GM21529 (cell line): ENCODE results near the gene ASB10.

ENCODE experiments used
- ATAC-seq: cut with Tn5 transposase; IDR thresholded peaks from one replicate; pipeline ENCODE4 v1.9.1; 2021; ENCODE audit not compliant: unreplicated experiment

Gene ASB10

DNA sequence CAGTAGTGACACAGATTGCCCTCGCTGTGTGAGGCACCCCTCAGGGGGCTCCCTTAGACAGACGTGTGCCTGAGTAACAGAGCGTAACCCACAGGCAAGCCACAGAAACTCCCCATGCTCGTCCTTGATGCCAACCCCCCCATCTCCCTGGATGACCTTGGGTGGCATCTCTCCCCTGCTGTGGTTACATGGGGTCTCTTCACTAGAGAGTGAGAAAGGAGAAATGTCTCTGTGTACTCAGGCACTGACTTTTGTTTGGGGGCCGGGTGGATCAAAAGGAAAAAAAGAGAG, 1.1 kb upstream of the ASB10 start:
- ATAC-seq = peak; percentile 49

DNA sequence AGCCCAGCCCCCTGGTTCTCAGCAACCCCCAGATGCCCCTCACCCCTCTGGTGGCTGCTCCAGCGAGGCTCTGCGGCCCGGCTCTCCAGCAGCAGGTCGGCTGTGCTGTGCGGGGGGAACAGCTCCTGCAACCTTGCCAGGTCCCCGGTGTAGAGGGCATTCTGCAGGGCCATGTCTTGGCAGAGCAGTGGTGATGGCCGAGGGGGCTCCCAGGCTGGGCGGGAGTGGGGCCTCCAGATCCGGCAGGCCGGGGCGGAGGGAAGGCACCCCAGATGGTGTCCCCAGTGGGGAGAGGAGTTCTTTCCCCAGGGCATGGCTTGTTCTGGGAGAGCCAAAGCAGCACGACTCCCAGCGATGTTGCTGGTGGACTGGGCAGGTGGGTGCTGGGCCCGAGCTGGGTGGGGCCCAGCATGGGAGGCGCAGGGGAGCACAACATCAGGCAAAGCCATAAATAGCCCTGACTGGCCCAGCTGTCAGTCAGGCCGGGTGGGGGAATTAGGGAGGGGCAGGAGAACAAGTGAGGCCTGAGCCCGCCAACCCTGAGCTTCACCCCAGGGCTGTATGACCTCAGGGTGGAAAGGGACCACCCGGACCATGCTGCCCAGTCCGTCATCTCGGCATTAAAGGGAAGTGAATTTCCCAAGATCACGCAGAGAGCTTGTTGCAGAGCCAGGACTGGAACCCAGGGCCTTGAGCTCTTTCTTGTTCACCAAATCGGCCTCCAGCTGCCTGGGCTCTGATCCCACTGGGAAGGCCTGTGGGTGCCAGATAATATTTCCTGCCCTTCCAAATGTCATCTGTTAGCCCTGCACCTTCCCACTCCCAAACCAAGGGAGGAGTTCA, 580 bp upstream of the ASB10 start:
- ATAC-seq = no peak

DNA sequence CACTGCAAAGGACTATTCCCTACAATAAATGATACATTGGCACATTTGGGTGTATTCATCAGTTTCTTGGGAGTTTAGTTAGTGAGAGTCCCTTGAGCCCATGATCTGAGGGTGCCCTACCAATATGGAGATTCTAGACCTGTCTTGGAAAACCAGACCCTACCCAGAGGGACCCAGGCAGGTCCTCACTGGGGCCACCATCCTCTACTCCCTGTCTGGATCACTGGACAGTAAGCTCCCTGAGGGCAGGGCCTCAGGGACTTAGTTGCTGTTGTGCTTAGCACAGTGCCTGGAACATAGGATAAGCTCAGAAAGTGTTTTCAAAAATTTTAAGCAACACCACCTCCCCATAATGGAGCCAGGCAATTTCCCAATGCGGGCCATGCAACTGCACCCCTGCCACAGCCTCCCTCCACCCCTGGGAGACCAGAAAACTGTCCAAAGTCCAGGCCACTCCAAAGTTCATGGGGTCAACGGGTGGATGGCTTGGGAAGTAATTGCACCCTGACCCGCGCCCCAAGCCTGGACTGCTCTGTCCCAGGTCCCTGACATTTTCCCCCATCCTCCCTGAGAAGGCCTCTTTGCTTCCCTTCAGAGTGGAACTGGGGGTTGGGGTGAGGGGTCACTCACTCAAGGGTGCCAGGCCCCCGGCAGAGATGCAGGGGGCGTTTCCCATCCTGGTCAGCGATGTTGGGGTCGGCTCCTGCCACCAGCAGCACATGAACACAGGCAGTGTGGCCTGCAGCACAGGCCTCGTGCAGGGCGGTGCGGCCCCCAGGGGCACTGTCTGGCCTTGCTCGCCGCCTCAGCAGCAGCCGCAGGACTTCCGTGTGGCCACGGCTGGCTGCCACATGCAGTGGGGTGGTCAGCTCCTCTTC, 1.0 kb downstream of the ASB10 start:
- no peak for ATAC-seq

DNA sequence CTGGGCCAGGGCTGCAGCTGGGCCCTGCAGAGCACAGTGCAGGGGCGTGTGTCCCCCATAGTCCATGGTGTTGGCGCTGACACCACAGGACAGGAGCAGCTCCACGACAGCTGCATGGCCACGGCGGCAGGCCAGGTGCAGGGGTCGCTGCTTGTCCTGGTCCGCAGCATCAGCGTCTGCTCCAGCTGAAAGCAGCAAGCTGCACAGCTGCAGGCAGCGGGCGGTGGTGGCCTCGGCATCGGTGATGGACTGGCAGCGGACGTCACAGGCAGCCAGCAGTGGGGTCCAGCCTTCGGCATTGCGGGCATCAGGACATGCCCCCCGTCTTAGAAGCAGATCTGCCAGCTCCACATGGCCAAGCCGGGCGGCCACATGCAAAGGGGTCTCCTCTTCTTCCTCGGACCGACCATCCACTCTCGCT, 6.0 kb downstream of the ASB10 start:
- no peak for ATAC-seq

DNA sequence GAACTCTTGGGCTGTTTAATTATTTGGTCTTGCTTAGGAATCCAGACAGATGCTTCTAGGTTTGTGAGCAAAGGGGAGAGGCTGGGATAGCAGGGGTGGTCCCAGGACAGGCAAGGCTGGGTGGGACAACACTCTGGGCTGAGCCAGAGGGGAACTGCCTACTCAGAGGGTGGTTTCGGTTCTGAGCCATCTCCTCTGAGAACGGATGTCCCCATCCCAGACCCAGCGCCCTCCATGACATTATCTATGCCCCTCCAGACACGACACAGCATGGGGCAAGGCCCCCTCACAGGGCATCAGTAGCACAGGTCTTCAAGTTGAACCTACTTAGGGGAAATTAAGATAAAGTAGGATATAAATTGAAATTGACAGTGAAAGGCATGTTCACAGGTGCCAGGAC, 7.1 kb downstream of the ASB10 start:
- no peak for ATAC-seq

DNA sequence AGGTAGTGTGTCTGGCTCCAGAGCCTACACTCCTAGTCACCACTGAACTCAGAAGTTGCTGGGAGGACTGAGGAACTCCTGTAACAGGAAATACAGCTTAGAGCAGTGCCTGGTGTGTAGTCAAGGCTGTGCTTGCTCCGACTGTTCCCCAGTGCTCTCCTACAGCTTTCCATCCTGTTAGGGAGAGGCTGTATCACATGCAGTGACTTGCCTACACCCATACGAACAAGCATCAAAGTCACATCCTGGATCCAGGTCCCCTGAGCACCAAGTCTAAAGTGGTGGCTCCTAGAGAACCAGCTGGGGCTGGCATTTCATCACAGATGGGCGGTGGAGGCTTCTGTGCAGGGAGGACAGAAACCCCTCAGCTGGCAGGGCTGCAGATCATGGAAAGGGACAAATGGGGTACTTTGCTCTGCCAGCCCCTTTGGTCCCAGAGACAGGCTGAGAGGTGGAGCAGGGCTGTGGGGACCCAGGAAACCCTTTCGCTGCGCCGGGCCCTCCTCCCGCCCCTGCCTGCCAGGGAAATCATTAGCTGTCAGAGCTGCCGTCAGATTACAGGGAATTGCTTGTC, 7.7 kb downstream of the ASB10 start:
- no peak for ATAC-seq

DNA sequence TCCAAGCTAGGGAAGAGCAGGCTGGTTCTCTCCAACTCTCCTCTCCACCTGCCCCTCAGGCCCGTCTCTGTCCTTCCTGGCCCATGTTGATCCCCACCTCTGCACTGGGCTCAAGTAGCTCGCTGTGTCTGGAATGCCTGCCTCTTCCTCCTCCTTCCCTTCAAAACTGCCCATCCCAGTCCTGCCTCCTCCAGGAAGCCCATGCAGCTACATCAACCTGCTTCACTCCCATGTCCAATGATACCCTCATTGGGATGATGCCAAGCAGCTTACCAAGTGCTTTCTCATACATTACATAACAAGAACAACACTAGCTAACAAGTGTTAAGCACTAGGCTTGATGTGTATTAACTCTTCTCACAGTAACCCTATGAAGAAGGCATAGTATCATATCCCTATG, 8.2 kb downstream of the ASB10 start:
- no peak for ATAC-seq

DNA sequence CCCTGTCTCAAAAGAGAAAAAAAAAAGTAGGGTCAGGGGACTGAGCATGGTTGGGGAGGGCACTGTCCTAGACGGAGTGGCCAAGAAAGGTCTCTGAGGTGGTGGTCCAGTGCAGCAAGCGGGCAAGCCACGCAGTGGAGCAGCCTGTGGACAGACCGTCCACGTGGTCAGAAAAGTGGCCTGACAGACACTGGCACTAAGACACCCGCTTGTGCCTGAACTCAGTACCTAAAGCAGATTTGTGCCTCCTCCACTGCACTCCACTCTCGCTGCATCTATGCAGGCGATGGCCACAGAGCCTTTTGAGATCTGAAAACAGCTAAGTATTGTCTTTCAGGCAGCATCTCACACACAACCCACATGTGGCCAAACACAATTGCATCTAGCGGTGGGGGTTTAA, 8.8 kb downstream of the ASB10 start:
- no peak for ATAC-seq

DNA sequence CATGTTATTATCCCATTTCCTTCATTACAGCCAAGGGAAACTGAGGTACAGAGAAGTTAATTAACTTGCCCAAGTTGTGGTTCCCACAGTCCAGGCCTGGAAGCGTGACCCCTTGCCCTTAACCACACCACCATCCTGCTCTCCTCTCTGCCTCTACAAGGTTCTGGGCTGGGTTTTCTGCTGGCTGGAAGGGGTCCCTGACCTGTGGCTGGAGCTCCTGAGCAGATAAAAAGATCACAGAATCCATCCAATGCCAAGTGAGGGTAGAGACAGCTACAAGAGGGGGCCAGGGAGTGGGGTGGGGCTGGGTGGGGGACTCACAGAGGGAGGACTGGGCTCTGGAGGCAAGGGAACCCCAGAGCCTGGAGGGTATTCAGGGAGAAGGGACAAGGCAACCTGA, 9.7 kb downstream of the ASB10 start:
- no peak for ATAC-seq

DNA sequence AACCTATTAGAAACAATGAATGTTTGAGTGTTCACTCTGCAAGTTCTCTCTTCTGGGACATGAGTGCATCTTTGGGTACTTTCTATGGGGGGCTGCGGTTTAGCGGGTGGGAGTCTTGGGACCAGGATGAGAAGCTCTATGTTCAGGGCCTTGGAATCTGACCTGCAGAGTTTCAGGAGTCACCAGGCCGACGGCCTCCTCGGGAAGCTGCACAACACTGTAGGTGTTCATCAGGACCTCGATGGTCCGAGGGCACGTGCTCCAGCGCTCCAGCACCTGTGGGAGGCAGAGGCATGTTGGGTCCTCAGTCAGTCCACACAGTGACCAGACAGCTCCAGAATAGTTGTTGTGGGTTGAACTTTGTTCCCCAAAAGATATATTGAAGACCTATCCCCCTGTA, 10.6 kb downstream of the ASB10 start:
- no peak for ATAC-seq

DNA sequence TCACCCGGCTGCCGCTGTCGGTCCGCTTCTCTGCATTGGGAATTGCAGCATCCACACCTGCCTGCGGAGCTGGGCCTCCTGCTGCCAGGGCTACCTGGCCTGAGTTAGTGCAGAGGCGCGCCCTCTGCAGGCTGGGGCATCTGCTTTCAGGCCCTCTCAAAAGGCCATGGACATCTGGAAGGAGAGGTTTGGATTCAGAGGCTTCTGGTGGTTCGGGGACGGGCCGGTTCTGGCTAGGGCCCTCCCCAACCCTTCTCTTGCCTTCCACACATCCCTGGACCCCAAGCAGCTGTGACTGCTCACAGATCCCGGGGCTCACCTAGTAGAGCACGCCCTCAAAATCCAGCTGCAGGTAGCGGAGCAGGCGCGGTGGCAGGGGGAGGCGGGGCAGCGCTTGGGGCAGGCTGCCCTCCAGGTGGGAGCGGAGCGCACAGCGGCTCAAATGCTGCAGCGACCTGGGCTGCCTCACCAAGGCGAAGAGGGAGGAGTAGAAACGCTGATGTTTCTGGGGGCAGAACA, 11.2 kb downstream of the ASB10 start:
- no peak for ATAC-seq

DNA sequence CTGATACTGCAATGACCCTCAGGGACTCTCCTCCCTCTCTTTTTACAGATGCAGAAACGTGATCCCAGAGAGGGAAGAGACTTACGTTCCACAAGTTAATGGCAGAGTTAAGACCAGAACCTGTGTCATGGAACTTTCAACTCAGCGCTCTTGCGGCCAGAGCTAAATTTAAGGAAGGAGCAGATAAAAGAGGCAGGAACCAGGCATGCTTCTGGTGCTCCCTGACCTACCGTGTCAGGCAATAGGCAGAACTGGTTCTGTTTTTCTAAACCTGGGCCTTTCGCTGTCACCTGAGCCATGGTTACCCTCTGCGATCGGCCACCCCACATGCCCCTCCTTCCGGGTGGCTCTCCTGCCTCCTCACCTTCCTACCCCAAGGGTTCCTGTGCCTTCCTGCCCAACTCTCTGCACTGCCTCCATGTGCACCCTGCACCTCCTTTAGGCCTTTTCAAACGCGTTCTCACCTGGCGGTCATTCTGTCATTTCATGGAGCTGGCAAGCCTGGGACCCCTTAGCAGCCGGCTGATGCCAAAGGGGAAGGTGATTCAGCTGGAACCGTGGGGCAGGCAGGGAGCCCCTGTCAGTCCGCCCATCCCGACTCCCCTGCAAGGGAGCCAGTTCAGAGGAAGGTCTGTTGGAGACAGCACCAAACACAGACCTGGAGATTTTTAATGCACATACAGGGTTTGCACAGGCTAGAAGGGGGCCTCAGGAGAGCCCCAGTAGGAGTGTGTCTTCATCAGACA, 11.8 kb downstream of the ASB10 start:
- ATAC-seq = no peak

DNA sequence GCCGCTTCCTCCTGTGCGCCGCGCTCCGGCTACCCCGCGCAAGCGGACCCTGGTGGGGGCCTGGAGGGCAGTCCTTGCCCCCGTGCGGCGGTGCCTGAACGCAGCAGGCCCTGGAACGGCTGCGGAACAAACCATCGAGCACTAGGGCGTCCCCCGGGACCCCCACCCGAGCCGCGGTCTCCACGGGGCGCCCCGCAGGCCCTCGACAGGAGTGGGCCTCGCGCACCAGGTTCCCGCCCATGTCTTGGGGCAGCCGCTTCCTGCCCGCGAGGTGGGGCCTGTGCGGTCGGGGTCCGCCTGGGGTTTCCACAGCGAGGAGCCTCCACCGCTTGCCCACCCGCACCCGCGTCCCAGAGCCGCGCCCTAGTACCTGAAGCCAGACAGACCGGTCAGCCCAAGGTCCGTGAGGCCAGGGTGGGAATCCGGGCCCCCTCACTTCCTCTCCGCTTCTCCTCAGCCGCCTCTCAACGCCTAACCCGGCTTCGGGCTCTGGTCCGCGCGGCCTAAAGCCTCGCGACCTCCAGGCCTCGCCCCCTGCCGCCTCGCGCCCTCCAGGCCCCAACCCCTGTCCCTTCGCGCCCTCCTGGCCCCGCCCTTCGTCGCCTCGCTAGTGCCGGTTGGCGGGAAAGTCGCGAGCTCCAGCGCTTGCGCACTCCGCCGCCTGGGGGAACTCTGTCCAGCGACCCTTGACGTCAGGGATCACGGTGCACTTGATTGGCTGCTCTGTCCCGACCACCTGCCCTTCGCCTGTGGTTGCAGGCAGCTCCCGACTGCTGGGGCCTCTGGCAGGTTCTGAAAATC, 12.6 kb downstream of the ASB10 start:
- ATAC-seq = no peak

DNA sequence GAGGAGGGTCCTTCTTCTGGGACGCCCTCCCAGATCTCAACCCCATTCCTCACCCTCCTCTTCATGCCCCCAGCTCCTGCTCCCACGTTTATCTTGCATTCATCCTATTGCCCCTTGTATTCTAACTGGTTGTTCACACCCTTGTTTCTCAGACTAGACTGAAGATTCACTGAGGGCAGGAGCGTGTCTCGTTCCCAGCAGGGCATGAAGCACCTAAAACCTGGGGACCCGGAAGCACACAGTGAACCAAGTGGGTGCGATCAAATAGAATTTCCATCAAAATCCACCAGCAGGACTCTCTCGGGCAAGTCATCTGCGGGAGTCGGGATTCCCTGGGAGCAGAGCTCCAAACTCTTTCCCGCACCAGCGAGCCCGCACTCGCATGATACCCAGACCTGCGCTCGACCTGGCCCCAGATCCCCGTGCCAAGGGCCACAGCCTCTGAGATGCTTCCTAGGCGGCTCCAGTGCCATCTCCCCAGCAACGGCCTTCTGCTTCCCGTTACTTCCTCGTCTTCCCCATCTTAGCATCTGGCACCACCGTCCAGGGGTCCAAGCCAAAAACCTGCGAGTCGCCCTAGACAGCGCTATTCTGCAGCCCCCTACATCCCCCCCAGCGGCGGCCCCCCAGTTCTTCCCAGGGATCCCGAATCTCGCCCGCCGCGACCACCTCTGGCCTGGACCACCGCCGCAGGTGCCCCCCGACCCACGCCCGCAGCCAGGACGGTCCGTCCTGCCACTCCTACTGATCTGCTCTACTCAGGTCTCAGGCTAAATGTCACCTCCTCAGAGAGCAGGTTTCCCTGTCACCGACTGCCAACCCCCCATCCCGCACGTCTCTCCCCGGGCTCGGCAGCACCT, 13.4 kb downstream of the ASB10 start:
- ATAC-seq = no peak

DNA sequence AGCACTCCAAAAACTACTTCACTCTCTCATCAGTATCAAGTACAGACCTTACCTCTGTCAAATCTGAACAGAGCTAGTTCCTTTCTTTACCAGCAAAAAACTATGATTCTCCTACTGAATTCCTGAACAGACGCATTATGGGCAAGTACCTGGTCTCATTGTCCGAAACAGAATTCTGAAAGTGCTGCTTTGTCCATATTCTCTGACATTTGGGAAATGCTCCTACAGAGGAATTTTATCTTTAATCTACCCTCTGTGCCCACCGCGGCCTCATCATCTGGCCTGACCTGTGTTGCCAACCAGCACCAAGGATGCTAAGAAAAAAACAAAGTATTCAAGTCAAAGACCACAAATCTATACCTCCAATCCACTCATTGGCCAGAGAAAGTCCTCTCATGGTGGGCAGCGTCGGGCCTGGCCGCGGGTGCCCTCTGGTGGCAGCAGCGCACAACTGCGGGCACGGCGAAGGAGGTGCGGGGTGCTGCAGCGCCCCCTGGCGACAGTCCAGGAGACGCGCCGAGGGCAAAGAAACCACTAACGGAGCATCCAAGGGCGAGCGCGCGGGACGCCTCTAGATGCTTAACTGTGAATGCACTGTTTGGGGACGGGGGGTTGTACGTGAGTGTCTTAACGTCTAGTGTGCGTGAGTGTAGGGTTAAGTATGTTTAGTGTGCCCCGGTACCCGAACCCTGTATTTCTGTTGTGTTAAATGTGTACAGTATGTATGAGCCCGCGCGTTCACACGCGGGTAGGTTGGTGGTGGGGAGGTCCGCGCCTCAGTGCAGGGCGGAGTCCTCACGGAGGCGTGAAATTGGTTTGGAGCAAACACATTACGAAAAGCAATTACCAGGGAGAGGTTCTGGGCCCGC, 14.5 kb downstream of the ASB10 start:
- peak; percentile 59 for ATAC-seq

DNA sequence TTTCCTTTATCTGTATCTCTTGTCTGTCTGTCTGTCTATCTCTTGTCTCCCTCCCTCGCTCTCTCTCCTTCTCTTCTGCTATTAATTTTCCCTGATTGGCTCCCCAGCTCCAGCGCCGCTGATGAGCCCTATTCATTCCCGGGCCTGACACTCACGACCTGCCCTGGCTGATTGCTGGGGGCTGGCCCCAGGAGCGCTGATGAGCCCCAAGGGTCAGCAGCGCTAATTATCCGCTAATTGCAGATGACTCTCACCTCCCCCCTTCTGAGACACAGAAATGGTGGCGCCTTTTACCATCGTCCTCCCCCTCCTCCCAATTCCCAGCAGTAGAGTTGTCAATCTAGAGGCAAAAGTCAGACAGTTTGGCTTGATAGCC, 18.3 kb downstream of the ASB10 start:
- no peak for ATAC-seq

DNA sequence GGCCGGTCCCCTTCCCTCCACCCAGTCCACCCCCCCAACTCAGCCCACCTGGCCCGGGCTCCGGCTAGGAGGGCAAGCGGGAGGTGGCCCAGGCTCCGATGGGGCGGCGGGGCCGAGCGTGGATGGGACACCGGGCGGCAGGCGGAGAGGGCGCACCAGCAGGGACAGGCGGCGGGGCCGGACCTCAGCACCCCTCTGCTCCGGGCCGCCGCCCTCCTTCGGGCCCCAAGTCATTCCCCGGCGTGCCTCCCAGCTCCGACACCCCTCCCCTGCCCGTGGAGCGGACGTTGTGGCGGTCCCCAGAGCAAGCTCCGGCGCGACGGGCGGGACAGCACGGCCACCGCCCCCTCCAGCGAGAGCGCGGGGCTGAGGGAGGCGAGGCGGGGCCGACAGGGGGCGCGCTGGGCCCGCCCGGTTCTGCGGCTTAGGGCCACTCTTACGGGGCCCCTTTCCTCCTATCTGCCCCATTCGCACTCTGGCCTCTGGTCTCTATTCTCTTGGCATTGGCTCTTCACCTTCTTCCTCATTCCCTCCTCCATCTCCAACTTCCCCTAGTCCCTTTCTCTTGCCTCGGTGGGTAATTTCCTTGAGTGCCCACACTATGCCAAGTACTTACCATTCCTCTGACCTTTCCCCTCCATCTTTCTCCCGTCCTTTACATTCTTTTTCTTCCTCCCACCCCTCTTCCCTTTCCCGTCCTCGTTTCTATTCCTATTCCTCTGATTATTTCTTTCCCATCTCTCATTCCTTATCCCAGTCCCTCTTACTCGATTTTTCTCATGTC, 18.9 kb downstream of the ASB10 start:
- ATAC-seq = peak; percentile 68
